GM21367 (cell line): ENCODE results near the gene ZNF606.

Source experiments
- ATAC-seq: cut with Tn5 transposase; IDR thresholded peaks from one replicate; pipeline ENCODE4 v1.9.1; 2021; ENCODE audit not compliant: unreplicated experiment

Gene ZNF606

GRCh38 chr19:58002384-58003173, at the start of gene ZNF606:
Gene ZNF606, minus strand, starts transcription at chr19:58002820. Its CDS starts 1,501 bp downstream, at chr19:58001319.
- peak; percentile 90 for ATAC-seq

GRCh38 chr19:58052256-58052655, 49.6 kb upstream of the ZNF606 start:
- no peak for ATAC-seq

DNA sequence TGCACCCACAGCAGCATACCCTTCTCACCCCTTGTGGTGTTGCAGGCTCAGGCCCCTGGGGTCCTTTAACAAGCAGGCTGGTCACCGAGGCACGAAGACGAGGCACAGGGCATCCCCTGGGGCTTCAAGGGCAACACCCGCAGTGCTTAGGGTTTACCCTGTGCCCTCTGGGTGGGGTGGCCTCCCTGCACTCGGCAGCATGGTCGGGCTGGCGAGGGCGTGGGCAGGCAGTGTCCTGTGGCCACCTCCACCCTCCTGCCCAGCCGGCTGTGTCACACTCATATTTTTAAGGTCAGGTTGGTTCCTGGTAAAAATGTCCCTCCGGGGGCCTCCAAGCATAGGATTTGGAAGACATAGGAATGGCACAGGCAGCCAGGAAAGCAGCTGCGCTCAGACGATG, 45.1 kb upstream of the ZNF606 start:
- ATAC-seq = no peak

DNA sequence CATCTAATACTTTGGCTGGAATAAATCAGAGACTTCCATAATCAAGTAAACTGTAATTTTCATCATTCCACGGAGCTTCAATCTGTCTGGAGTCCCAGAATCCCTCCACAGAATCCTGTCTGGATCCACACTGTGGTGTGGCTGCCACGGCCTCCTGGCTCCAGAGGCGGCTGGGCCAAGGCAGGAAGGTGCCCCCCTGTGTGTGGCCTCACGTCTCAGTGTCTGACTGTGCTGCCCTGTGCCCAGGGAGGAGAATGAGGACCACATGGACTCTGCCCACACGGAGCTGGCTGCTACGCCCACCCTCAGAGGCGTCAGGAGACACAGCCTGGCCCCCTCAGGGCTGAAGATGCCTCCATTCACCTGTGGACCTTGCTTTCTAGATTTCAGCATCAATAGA, 44.2 kb upstream of the ZNF606 start:
- no peak for ATAC-seq

- ATAC-seq = no peak
Observed at GRCh38 chr19:58045411-58046050, 42.9 kb upstream of the ZNF606 start.

- no peak for ATAC-seq
Observed at GRCh38 chr19:58044886-58045285, 42.3 kb upstream of the ZNF606 start.

DNA sequence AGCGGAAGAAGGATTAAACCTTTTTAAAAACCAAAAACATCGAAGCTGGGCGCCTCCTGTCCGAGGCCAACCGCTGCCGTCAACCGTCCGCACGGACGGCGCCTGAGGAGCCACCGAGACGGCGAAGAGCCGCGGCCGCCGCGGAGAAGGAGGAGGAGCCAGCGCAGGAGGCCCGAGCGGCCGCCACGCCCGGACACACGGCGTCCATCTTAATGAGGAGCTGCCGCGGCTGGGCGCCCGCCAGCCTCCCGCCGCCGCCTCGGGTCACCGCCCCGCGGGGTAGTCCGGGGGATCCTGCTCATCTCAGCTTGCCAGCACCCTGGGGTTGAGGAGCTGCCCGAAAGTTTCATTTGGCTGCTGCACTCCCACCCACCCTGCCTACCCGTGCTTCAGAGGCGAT, 41.8 kb upstream of the ZNF606 start:
- ATAC-seq = no peak

DNA sequence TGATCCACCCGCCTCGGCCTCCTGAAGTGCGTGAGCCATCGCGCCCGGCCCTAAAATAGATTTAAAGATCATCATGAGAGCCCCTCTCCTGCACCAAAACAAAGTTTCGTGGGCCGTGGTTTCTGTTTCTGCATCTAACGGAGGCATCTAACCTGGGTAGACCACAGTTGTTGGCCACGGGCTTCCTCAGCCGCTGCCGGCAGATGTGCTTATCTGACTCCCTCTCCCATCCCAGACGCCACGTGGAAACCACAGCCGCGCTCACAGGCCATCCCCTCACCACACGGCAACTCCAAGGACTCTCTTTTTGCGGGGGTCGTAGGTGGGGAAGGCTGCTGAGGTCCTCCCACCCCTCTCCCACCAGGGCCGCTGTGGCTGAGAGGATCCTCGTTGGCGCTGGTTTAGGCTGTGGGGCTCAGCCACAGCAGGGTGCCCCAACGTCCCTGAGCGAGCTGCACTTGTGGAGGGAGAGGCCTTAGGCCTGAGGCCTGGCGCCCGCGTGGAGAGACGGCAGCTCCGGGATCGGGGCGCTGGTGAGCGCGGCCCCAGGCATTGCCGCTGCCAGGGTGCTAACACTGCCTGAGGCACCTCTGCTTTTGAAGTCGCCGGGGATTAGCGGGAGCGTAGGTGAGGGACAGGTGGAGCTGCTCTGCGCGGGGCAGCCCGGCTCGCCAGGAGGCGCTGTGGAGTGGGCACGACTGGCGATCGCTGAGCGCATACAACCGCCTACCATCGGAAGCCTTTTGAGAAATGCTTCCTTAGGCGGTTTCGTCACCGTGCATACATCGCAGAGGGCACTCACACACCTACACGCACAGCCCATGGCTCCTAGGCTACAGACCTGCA, 40.1 kb upstream of the ZNF606 start:
- ATAC-seq = no peak

GRCh38 chr19:58040751-58041525, 38.3 kb upstream of the ZNF606 start:
- no peak for ATAC-seq

DNA sequence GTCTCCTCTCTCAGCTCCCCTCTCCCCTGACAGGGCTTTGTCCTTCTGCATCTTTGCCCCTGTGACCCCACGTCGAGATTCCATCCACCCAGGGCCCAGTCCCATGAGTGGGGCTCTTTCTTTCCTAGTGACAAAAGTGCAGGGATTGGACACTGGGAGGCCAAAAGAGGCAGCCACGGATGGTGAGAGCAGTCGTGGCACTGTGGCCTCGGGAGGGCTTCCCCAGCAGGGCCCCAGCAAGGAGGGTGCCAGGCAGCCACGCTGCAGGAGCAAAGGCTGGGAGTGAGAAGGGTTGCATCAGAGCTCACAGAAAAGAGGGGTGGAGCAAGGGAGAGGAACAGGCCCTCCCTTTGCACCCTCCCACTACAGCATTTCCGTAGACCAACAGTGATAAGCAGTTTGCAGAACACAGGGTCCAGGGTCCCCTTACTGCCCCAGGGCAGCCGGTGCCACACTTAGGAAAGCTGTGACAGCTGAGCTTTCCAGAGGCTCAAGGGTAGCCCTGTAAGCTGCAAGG, 36.1 kb upstream of the ZNF606 start:
- ATAC-seq = no peak

DNA sequence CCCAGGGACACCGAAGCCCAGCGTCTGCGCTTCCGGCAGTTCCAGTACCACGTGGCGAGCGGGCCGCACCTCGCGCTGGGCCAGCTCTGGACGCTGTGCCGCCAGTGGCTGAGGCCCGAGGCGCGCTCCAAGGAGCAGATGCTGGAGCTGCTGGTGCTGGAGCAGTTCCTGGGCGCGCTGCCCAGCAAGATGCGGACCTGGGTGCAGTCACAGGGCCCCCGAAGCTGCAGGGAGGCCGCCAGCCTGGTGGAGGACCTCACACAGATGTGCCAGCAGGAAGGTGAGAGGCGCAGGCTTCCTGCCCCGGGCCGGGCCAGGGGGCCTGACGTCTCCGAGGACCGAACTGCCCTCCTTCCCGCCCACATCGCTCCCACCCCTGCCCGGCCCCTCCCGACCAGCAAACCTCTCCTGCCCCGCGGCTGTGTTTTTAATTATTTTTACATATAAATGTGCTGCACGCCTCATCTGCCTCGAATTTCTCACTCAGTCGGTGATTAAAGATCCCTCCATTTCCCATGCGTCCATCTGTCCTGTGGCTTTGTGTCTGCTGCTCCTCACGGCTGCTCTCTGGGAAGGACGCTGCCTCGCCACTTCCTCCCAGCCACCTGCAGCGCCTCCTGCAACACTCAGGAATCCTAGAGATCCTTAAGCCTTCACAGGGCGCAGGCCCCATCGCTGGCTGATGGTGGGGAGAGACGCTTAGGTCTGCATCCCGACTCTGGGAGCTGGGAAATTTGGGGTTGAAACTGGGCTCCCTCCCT, 35.5 kb upstream of the ZNF606 start:
- no peak for ATAC-seq

DNA sequence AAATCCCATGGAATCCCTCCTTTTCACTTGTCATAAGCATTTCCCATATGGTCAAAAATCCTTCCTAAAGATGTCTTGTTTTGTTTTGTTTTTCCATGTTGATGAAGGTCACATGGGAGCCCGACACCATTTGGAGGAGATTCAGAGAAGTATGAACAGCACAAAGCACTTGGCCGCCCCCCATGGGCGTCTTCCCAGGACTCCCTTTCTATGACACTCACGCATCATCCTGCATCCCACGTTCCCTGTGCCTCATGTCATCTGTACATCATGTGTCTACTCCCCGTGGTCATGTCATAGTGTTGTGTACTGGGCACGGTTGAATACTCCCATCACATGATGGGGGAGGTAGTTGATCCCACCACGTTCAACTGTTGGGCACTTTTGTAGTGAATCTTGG, 33.2 kb upstream of the ZNF606 start:
- no peak for ATAC-seq

DNA sequence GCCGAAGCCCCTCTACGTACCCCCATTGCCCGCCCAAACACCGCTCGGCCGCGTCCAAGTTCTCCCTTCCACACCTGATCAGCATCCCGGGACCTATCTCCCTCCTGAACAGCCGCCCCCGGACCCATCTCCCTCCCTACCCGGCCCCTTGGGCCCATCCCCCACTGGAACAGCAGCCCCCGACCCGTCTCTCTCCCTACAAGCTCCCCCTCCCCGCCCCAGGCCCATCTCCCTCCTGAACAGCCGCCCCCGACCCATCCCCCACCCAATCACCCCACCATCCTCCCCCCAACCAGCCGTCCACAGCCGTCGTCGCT, 31.8 kb upstream of the ZNF606 start:
- no peak for ATAC-seq

DNA sequence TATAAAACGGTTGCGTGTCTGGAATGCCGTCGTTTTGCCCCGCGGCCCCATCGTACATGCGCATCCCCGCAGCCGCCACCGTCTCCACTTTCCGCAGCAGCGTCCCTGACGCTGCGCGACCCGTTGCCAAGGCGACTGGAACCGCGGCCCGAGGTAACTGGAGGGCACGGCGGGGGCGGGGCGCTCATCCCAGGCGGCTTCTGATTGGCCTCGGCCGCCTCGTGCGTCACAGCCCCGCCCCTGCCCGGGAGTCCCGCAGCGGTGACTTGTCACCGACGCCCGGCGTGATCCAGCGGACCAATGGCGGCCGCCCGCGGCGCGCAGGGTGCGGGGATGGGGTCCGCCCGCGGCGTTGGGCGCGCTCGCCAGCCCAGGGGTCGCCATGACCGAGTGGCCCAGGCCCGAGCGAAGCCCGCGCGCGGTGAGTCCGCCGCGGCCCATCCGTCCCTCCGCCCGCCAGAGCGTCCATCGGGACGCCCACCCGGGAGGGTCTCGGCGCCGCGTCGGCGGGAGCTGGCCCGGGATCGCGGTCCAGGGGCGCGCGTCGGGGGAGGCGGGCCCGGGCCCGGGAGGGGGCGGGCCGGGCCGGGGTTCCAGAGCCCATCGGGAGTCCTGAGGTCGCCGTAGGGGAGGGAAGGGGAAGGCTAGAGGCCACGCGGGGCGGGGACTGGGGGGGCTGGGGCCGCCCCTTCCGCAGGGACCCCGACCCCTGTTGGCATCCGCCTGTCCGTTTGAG, 31.3 kb upstream of the ZNF606 start, which contains the start of gene ZSCAN1:
ZSCAN1 (plus strand) TSS at position 285 of the 736 bp plus-strand sequence. CDS start 3,812 bp downstream, outside the sequence.
- ATAC-seq = no peak

DNA sequence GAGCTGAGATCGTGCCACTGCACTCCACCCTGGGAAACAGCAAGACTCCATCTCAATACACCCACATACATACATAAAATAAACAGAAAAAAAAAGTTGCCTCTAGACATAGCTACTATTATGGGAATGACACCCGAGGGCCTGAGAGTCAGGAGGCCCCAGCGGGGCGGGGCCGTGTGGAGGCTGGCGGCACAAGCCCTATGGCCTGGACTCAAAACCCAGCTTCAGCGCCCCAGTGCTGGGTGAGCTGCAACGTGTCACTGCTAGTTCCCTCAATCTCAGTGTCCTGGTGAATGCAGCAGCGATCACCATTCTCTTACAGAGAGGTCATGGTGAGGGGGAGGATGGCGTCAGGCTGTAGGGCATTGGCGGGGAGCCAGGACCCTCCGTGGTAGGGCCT, 22.0 kb upstream of the ZNF606 start:
- ATAC-seq = no peak

GRCh38 chr19:58022283-58022660, 19.7 kb upstream of the ZNF606 start:
- ATAC-seq = no peak

- no peak for ATAC-seq
Observed at GRCh38 chr19:58021541-58022282, 19.1 kb upstream of the ZNF606 start.

DNA sequence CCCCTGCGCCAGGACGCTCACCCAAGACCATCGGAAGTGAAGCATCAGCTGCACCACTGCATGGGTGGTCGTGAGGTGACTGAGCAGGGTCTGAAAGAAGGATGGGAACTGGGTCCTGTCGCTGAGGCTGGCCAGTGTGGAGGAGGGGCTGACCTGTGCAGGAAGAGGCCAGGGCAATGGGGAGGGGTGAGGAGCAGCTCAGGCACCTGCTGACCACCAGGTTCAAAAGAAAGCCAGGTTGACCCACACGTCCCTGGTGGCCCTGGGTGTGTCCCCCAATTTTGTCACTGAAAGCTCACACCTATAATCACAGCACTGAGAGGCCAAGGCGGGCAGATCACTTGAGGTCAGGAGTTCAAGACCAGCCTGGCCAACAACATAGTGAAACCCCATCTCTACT, 17.5 kb upstream of the ZNF606 start:
- ATAC-seq = no peak

GRCh38 chr19:58014141-58014540, 11.5 kb upstream of the ZNF606 start:
- ATAC-seq = no peak
